IPS DF 19.7 (cell line): Measurements from ENCODE around the gene EFNA3.

Experiments used
- DNase-seq: peaks from one replicate; pipeline ENCODE4 v3.0.0-alpha.2; 2013; ENCODE audit warnings: low read depth, low spot score

The EFNA3 gene

DNA sequence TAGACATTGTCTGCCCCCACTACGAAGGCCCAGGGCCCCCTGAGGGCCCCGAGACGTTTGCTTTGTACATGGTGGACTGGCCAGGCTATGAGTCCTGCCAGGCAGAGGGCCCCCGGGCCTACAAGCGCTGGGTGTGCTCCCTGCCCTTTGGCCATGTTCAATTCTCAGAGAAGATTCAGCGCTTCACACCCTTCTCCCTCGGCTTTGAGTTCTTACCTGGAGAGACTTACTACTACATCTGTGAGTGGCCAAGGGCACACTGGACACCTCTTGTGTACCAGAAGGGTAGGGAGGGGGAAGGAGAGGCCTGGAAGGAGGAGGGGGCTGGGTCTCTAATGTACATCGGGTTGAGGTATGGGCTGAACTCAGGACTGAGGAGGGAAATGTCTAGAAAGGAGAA, 11.9 kb upstream of the EFNA3 start:
- DNase-seq, result no peak

- no peak for DNase-seq
These were observed 10.0 kb upstream of the EFNA3 start for GRCh38 chr1:155068599-155068998.

- no peak for DNase-seq
These were observed 9.0 kb upstream of the EFNA3 start for GRCh38 chr1:155069551-155070157.

DNA sequence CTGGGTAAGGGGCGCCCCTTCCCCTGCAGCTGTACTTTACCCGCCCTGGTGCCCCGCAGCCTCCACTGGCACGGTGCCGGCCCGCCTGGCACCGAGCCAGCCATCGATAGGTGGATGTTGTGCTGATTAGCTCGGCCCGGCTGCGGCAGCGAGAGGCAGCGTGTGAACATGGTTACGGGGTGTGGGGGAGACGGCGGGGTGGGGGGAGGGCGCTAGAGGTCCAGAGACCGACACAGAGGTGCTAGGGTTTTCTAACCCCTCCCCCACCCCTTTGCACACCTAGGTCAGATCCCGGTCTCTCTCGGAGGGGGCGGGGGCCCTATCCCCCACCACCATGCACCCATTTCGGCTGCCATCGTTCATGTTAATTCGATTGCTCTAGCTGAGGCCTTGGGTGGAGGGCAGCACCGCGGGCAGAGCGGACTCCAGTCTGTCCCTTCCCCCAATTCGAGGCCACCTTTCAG, 8.4 kb upstream of the EFNA3 start:
- DNase-seq, result no peak

DNA sequence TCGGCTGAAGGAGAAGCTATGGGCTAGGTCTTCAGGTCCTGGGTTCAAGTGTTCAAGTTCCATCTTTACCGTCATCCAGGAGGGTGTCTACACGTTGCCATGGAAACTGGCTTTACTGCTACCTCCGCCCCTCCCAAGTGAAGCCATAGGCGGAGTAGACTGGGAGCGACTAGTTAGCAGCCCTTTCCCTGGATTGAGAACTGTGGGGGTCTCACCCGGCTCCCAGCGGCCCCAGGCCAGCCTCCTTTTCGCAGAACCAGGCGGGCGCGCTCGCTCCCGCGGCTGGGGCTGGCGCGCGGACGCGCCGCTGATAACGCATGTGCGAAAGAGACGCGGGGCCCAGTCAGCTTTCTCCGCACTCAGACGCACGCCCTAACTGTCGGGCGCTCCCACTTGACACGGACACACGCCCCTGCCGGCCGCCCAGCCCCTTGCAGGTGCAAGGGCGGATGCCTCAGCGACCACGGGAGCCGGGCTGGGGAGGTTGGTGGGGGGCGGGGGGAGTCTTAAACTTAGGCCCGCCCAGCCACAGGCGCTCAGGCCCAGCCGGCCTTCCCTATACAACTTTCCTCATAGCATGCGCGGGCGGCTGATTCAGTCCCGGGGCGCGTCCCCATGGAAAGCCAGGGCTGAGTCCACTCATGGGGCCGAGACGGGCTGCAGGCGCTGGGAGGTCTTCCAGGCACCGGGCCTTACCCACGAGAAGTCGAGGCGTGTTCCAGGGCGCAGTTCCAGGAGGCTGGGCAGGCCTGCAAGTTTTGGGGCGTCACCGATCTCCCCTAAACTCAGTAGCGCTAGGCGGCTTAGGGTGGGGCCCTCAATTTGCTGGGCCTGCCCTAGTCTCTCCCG, 7.7 kb upstream of the EFNA3 start:
- no peak for DNase-seq

DNA sequence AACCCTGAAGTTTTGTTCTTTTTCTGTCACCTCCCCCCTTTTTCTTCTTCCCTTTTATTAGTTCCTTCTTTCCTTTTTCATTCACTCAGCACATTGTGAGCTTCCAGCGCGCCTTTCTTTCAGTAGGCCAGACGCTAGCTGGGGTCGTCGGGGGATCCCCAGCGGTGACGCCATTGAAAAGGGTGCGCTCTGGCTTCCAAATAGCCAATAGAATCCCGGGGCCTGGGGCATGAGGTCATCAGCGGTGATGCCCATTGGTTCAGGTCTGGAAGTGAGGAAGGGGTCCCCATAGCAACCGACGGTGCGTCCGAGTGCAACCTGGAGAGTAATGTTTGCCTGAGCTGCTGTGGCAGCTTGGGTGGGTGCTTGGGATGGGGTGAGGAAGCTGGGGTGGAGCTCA, 6.9 kb upstream of the EFNA3 start:
- no peak for DNase-seq

DNA sequence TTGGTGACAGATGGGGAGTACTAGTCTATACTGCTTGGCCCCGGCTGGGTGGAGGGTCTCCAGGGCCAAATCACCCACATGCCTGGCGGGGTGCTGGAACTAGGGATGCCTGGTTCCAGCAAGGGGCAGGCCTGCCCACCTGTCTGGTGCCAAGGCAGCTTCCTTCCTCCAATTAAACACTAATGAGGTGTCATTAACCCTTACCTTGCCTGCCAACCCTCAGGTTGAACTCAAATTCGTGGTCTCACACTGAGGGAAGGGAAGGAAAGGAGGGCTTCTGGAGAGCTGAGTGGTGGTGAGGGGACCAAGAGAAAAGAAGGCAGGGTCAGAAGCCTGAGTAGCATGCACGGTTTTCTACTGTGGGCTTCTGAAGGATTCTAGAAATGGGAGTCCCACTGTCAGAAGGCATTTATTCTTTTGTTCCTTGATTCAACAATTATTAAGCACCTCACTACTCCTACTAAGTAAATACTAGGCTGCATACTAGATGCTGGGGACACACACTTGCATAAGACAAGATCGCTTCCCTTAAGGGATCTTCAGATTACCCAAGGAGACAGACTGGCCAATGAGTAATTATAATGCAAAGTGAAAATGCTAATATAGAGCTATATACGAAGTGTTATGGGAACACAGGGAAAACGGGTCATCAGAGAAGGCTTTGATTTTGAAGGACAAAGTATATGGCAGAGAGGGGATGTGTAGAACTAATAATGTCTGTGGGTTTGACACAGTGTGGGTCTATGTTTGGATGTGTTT, 5.9 kb upstream of the EFNA3 start:
- DNase-seq, result no peak

- no peak for DNase-seq
These were observed 5.0 kb upstream of the EFNA3 start for GRCh38 chr1:155073377-155074242.

DNA sequence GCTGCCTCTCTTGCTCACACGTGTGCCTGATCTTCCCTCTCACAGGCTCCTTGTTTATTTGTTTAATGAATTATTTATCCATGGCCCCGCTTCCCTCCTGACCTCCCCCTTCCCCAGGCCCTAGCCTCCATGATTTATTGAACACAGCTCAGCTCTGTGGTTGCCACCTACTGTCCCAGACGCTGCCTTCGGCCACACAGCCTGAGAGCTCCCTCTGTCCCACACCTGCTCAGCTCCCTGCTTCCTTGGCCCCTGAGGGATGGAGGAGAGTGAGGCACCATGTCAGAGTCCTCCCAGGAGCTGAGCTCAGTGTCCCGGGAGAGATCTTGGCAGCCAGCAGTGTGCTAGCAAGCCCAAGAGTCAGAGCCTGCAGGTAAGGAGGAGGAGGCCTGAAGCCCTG, 3.1 kb upstream of the EFNA3 start:
- no peak for DNase-seq

DNA sequence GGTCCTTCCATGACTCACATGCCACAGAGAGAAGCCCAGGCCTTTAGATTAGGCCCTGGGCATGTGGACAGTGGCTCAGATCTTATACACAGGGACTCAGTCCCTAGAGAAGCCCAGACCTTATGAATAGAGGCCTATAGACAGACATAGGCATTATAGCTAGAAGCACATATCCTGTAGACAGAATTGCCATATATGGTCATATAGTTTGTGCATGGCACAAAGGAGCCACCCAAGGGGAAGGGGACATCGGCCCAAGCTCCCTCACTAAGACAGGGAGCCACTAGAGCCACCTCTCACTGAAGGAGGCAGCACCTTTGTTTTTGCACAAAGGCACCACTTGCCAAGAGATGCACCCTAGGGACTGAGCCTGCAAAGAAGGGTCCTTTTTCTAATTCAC, 2.3 kb upstream of the EFNA3 start:
- DNase-seq, result no peak

DNA sequence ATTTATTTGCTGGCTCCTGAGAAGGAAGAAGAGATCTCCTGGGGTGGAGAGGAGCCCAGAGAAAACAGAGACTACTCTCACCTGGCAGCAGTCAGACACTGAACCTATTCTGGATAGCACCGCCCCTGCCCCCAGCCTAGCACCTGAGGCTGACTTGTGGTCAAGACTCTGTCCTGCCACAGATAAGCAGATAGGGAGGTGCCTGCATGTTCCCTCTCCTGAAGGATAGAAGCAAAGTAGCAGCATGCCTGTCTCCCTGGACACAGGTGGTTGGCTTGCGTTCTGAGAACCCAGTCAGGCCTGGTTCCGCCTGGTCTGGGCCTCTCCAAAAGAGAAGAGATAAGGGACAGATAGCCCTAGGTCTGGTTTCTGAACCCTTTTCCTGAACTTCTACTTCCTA, 1.3 kb upstream of the EFNA3 start:
- no peak for DNase-seq

DNA sequence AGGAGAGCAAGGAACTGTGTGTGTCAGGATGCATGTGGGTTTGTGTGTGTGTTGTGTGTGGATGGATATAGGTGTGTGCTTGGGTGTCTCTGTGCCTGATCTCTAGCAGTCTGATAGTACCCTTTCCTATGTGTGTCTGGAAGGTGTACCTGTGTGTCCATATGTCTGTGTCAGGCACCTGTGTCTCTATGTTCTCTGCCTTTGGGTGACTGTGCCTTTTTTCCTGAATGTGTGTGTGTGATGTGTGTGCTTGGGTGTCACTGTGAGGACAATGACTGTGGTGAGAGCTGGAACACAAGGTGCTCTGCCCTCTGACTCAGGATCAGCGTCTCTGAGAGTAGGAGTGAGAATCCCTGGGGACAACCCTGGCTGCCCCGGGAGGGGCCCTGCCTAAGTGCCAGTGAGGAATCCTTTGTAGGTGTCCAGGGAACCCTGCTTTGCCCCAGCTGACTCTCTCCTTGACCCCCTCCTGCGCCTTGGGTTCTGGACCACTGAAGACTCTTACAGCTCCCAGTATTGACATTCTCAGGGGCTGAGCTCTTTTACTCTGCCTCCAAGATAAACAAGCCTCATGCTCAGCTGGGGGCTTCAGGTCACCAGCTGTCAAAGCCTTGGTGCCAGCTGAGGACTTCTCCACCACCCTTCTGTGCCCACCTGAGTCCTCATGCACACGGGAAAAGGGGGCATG, 735 bp upstream of the EFNA3 start:
- DNase-seq, result no peak

GRCh38 chr1:155079210-155079486, 511 bp downstream of the EFNA3 start:
- DNase-seq, result no peak

GRCh38 chr1:155079487-155080311, 1.1 kb downstream of the EFNA3 start:
- no peak for DNase-seq

- no peak for DNase-seq
These were observed 1.9 kb downstream of the EFNA3 start for GRCh38 chr1:155080312-155081228.

DNA sequence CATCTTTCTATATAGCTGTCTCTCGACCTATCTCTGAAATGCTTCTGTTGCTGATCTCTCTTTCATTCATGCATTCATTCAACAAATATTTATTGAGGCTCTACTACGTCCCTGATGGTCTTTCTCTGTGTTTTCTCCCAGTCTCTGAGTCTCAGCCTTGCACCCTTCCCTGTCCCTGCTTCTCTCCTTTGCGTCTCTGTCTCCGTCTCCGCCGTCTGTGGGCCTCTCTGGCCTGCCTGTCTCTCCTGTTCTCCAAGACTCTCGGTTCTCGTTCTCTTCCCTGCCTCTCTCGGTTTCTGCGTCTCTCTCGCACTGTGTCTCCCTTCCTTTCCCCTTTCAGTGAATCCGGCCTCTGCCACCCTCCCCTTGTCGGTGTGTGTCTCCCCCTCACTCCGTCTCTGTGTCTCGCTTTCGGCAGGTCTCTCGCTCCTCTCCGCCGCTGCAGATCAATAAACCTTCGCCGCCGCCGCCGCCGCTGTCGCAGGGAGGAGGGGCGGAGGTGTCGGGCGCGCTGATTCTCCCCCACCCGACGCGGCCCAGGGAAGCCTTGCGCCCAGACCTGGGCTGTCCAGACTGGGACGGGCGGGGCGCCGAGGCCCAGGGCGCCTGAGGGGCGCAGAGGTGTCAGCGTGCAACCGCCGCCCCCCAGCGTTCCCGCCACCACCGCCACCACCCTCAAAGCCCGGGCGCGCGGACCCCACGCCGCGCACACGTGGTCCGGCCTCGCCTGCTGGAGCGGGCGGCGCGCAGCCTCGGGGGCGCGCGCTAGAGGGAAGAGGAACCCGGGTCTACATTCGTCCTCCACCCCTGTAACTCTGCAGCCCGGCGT, 3.0 kb downstream of the EFNA3 start:
- DNase-seq, result no peak

DNA sequence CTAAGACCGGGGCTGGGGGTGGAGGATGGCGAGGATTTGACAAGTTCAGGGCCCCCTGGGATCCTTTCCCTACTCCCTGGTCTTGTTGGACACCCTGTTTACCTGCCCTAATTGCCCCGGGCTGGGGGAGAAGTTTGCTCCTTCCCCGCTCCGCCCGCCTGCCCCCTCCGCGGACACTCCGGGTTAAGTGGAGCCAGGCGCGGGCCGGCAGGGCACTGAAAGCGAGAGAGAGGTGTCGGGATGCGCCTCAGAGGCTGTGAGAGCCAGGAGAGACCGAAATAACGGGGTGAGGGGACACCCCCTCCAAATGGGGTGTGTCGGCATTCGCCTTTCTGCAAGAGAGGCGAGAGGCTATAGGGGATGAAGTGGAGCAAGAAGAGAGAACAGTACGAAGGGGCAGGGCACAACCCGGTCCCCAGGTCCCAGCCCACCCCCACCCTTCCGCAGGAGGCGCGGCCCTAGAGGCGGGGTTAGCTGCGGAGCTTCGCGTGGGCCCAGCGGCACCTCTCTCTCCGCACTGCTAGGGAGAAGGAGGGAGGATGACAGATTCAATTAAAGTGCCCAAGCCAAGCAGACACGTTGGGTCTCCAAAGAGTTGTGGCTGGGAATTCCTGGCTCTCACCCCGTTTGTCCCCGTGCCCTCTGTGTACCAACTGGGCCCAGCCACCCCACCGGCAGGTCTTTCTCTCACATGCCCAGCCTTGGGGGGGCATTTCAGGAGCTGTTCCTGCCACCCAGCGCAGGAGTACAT, 3.8 kb downstream of the EFNA3 start:
- no peak for DNase-seq
